HG03060 (cell line): Measurements from ENCODE around the gene METAP1D.
A peak's percentile ranks its signal among the peaks of the same experiment; 100 is the strongest.
"Not testable (repeated sequence)": the region's sequence is repeated elsewhere in the genome, so short reads cannot be mapped to it uniquely, and the experiment has no call there.

ENCODE experiments used
- ATAC-seq: cut with Tn5 transposase; IDR thresholded peaks from one replicate; pipeline ENCODE4 v1.9.1; 2021; ENCODE audit warnings: low read depth, moderate number of reproducible peaks; ENCODE audit not compliant: unreplicated experiment

METAP1D gene

DNA sequence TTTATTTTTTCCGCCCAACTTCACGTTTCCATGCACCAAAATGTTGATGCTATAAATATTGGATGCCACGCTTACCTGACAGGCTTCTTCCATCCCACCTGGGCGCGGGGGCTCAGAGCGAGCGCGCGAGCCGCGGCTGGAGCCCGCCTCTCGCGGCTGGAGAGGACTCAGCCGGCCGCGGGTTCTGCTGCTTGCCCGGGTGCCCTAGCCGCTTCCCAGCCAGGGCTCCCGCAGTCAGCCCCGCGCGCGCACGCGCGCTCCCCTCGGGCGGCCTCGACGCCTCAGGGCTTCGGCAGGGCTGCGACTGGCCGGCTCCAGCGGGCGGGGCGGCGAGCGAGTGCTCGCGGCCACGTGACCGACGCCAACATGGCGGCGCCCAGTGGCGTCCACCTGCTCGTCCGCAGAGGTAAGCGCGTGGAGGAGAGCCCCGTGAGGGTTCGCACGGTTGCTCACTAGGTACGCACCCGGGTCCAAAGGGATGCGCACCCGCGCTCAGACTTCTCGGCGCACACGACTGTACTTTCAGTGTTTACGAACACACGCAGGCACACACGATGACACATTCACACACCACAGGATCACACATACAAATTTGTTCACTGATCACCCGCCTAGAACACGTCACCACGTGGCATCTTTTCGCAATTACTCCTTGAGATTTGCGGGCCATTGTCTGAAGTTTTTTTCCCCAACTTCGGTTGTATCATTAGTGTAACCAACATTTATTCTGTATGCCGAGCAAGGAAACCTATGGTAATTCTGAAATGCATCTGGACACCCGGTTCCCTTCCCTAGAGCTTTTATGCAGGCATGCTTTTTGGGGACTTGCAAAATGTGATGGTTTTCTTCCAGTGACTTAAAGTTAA lies at the start of gene METAP1D:
TSS of gene METAP1D (plus strand) at position 350 of the 866 bp plus-strand sequence. CDS start at position 367, 17 bp downstream.
- ATAC-seq: peak; percentile 41

DNA sequence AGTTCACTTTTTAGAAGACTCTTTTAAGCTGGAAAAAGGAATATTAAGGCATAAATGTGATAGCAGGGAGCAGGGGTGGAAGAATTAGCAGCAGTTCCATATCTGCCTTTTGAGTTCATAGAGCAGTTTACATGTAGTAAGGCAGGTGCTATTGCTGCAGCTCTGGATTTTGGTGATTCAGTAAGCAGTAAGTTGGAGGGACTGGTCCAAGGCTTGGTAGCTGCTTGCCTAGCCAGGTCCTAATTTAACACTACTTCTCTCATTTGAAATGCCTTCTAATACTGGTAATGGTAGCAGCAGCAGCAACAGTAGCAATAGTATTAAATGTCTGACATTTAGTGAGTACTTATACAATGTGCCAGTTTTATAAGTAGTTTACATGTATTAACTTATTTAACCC lies 47.5 kb upstream of the METAP1D start:
- ATAC-seq: no peak

DNA sequence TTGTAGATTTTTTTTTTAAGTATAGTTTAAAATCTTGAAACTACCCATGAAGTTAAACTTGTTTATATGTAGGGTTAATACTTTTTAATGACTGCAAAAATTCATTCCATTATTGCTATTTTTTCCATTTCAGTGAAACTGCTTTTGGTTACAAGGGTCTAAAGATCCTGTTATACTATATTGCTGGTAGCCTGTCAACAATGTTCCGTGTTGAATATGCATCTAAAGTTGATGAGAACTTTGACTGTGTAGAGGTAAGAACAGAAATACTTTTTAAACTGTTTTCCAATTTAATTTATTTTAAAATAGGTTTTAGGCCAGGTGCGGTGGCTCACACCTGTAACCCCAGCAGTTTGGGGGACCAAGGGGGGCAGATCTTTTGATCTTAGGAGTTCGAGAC lies 47.0 kb upstream of the METAP1D start:
- ATAC-seq: no peak

DNA sequence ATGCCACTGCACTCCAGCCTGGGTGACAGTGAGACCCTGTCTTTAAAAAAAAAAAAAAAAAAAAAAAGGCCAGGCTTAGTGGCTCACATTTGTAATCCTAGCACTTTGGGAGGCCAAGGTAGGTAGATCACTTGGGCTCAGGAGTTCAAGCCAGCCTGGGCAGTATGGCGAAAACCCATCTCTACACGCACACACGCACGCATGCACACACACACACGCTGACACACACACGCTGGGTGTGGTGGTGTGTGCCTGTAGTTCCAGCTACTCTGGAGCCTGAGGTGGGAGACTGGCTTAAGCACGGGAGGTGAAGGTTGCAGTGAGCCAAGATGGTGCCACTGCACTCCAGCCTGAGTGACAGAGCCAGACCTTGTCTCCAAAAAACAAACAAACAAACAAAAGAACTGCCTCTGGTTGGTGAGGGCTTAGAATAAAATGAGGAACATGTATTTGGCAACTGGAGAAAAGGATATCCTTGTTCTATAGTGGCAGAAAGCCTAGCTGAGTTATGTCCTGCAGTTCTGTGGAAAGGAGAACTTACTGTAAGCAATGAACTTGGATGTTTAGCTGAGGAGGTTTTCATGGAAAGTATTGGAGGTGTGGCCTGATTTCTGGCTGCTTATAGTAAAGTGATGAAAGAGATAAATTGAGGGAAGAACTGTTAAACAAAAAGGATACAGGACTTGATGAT lies 43.5 kb upstream of the METAP1D start:
- ATAC-seq: no peak

DNA sequence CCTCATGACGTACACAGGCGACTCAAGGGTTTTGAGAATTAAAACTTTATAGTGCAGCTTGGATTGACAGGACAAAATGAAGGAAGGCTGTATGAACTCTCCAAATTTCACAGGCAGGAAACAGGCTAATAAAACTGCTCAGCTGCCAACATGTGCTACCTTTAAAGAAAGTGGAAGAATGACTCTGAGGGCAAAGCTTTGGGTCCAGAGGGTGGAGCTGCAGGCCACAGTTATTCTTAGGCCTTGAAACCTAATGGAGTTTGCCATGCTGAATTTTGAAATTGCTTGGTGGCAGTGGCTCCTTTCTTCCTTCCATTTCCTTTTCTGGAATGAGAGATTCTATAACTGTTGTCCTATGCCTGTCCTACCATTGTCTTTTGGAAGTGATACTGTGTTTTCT lies 42.7 kb upstream of the METAP1D start:
- ATAC-seq: no peak

DNA sequence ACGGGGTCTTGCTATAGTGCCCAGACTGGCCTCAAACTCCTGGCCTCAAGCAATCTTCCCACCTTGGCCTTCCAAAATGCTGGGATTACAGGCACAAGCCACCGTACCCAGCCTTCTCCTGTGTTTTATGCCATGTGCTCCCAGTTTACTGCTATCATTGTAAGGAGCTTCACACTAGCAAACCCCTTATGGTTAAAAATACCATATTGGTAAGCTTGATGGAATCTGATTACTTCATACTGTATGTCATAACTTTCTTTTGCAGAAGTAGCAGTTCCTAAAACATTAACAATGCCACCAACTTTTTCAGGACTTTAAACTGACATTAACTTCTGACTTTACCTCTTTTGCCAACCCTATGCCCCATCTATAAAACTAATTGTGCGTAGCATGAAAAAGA lies 41.3 kb upstream of the METAP1D start:
- no peak for ATAC-seq

DNA sequence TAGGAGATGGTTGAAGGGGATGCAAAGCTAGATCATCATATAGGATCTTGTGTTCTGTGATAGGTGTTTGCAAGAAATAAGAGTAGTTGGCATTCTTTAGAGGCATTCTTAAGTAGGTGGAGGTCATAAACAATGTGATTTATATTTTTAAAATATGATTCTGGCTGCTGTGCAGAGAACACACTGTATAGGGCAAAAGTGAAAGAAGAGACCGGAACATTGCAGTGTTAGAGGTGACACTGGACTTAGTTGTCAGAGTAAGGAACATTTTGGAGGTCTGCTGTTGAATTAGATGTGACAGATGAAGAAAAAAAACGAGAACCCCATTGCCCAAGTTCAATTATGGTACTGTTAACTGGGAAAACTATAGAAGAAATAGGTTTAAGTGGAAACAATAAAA lies 39.8 kb upstream of the METAP1D start:
- ATAC-seq: no peak

DNA sequence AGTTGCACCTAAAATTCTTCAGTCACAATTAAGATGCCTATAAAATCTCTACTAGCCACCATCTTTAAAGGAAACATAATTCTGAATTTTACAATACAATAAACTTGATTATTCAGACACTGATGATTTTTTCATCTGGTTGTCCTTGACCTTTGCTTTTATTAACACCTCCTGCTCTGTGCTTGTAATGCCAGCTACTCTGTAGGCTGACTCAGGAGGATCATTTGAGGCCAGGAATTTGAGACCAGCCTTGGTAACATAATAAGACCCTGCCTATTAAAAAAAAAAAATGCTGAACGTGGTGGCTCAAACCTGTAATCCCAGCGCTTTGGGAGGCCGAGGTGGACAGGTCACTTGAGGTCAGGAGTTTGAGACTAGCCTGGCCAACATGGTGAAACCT lies 39.2 kb upstream of the METAP1D start:
- ATAC-seq: no peak

DNA sequence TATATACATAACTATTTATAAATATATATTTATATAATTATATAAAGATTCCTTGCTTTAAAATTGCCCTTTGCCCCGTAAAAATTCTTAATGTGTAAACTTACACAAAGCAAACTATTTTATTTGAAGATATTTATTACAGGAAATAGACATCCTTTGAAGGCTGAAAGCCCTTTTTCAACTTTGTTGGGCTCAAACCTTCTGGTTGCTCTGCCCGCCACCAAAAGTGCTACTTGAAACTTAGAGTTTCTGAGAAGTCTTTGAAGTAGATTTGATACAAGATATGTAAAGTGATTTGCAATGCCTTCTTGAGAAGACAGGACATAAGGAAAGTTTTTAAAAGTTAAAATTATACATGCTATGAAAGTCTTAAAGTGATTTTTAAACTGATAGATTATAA lies 36.6 kb upstream of the METAP1D start:
- no peak for ATAC-seq

DNA sequence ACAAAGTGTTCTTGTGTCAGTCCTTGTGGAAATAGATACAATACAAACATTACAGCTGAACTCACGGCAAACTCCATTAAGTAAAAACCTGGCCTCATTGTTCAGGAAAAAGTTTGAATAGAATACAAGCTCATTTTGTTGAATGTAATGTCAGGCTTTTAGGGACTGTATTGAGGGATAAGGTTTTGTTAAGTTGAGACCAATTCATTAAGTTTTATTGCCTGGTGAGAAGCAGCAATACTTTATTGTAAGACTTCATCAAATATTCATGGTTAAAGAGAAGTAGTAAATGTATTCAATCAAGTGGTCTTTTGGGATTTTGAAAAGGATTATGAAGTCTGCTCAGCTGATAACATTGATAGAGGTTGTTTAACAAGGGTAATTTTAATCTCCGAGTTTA lies 35.4 kb upstream of the METAP1D start:
- no peak for ATAC-seq

DNA sequence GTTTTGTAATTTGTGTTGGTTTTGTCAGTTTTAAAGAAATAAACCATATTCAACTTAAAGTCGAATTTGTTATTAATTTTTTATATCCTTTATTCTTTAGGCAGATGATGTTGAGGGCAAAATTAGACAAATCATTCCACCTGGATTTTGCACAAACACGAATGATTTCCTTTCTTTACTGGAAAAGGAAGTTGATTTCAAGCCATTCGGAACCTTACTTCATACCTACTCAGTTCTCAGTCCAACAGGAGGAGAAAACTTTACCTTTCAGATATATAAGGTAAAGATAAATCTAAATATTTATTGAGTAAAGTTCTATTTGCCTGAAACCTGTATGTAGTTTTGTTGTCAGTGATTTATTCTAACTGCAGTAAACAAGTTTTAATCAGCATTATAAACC lies 34.5 kb upstream of the METAP1D start:
- no peak for ATAC-seq

DNA sequence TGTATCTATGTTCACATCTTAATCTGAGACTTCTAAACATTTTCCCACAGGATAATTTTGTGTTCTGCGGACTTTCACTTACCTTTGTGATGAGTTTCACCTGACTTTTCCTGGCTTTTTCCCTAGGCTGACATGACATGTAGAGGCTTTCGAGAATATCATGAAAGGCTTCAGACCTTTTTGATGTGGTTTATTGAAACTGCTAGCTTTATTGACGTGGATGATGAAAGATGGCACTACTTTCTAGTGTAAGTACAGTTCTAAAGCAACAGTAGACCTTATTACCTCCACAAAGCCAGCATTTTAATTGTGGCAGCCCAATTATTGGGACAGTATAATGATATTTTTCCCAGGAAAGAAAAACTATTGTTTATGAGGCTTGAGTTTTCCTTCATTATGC lies 34.1 kb upstream of the METAP1D start:
- ATAC-seq: no peak

DNA sequence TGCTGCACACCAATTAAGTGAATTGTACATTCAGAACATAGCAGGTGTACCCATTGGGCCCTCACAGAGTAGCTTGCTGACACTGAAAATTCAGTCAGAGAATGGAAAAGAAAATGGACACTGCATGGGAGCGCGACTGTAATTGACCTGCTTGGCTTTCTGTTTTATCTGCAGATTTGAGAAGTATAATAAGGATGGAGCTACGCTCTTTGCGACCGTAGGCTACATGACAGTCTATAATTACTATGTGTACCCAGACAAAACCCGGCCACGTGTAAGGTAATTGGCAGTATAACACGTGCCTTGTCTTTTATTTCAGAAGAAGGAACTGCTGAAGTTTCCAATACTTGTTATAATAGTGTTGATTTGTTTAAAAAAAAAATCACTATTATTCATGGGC lies 33.5 kb upstream of the METAP1D start:
- ATAC-seq: no peak

DNA sequence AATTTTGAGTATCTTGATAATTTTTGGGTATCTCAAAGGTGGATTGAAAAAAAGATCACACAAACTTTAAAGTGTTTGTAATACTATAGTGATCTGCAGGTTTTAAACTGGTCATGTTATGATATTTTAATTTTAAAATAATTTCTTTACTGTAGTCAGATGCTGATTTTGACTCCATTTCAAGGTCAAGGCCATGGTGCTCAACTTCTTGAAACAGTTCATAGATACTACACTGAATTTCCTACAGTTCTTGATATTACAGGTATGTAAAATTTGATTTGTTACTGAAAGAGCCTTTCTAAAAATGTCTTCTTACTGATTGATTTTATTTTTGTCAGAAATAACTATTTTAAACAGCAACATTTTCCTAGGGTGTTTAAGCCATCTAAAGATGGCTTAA lies 33.1 kb upstream of the METAP1D start:
- ATAC-seq: no peak

DNA sequence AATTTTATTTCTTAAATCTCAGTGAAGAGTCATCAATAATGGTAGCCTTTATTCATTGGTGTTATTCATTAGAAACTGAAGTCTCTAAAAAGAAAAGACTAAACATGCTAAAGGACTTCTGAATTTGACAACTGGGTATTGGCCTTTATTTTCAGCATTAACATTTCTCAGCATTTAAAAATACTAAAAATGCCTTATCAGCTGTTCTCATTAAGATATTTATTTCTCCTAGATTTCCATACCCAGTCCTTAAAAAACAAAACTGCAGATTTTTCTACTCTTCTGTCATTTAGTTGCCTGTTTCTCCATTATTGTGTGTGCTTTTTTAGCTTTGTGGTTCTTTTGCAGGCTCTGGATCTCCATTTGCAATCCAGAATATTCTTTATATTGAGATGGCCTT lies 31.2 kb upstream of the METAP1D start:
- ATAC-seq: no peak

DNA sequence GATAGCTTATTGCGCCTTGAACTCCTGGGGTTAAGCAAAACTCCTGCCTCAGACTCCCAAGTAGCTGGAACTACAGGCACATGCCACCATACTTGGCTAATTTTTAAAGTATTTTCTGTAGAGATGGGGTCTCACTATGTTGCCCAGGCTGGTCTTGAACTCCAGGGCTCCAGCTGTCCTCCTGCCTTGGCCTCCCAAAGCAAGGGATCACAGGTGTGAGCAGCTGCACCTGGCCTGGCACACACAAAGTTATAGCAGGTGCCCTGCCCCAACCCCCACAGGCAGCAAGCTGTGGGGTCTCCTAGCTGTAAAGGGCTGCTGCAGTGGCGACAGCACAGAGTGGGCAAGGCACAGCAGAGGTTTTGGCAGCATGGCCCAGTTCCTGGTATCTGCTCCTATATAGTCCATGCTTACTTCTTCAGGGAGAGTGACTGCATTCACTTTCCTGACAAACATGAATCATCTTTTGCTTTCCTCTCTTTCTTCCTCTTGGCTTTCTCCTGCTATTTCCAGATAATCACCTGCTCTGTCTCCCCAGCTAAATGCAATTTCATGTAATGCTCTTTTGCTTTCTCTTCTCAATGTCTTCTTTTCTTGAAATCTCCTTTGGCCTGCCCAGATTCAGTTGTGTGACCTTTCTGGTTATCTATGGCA lies 27.3 kb upstream of the METAP1D start:
- ATAC-seq: no peak

DNA sequence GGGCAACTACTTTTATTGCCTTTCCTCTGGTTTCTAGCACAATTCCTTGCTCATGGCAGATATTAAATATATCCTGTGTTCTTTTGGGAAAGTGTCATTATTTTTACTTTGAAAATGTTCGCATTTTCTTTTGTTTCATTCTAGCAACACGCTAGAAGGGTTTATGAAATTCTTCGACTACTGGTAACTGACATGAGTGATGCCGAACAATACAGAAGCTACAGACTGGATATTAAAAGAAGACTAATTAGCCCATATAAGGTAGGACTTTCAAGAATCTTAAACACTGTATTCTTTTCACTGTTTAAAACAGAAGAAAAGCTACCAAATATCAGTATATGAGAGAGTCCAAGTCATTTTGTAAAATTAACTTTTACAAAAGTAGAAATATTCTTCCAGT lies 20.6 kb upstream of the METAP1D start:
- ATAC-seq: no peak

DNA sequence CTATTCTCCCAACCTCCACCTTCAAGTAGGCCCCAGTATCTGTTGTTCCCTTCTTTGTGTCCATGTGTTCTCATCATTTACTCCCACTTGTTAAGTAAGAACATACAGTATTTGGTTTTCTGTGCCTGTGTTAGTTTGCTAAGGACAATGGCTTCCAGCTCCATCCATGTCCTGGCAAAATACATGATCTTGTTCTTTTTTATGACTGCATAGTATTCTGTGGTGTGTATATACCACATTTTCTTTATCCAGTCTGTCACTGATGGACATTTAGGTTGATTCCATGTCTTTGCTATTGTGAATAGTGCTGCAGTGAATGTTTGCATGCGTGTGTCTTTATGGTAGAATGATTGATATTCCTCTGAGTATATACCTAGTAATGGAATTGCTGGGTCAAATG lies 15.8 kb upstream of the METAP1D start:
- ATAC-seq: not testable (repeated sequence)

DNA sequence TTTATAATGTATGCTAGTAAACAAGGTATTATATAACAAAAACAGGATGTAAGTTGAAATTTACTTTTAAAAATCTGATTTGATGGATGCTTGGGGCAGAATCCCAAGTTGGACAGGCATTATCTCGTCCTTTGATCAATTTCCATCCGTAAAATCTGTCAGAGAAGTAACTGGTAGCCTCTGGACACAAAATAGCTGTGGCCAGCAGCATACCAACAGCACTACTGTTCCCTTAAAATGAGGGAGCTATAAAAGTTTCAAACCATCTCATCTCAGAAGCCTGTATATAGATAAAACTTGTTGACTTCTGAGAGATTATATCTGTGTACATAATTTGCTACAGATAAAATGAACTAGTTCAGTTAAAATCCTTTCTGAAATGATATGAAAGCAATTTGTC lies 14.7 kb upstream of the METAP1D start:
- ATAC-seq: no peak

DNA sequence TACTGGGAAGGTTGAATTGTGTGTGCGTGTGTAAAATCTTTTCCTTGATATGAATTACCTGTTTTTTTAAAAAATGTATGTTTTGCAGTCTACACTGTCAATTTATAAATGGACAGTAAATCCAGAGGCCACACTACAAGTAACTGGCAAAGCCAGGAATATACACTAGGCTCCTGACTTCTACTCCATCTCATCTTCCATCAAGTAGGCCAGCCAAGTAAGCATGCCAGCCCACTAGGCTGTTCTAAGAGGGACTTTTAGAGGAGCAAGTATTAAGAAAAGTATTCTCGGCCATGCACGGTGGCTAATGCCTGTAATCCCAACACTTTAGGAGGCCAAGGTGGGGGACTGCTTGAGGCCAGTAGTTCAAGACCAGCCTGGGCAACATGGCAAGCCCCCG lies 13.0 kb upstream of the METAP1D start:
- no peak for ATAC-seq

DNA sequence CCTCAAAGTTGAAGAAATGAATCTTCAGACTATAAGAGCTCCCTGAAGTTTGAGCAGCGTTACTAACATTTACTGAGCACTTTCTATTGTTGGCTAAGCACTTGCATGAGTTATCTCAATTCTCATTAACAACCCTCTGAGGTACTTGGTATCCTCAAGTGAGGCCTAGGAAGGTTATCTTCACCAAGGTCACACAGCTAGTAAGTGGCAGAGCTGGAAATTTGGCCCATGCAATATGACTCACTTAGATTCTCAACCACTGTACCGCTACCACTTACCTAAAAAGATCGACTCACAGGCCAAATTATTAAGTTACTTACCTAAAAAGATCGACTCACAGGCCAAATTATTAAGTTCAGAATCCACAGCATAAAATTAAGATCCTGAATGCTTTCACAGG lies 8.7 kb upstream of the METAP1D start:
- ATAC-seq: no peak

DNA sequence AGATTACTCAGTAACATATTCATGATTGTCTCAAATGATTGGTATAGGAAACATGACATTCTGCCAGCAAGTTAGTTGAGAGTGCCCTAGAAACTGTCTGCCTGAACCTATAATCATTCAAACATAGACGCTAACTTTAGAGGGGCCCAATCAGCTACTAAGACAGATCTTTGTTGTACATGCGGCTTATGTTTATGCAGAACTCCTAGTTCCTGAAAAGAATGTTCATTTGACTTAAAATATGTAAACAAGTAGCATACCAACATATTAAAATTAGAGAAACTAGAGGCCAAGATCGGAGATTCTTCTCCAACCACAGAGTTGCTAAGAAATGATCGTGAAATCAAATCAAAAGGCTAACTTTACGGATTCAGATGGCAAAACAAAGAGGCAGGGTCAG lies 4.2 kb upstream of the METAP1D start:
- no peak for ATAC-seq
